GM18909 (cell line): ENCODE measurements around the gene TDRD6.
"Not testable (repeated sequence)": the region's sequence is repeated elsewhere in the genome, so short reads cannot be mapped to it uniquely, and the experiment has no call there.

ENCODE experiments used
- ATAC-seq: cut with Tn5 transposase; IDR thresholded peaks from one replicate; pipeline ENCODE4 v1.9.1; 2021; ENCODE audit warnings: mild to moderate bottlenecking; ENCODE audit not compliant: unreplicated experiment, poor library complexity

The TDRD6 gene

DNA sequence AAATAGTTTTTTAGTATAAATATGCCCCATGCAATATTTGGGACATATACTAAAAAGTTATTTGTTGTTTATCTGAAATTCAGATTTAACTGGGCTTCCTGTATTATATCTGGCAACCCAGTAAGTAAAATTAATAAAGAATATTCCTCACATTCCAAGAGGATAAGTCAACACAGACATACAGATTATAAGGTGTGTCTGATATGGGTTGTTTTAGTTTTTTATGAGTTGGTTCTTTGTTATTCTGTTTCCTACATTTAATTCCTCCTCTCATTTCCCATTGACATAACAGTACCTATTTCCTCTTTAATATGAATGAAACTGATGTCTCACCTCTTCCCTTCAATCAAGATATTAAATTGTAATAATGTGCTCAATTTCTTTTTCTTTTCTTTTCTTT is 49.2 kb downstream of the TDRD6 start:
- ATAC-seq, result no peak

DNA sequence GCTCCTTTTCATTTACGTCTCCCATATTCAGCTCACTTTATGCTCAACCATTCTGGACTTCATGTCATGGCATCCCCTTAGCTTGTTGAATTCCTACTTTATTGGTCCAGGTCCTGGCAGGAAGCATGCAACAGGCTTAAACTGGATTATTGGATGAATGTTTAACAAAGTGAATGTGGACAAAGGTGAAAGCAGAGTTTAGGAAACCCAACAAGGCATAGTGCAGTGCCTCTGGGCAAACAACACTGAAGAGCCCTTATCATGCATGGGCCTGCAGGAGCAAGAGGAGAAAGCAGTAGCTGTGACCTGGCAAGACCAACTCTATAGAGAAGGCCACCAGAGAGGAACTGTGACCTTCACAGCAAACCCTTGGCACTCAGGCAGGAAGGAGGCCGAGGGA is 53.8 kb downstream of the TDRD6 start:
- no peak for ATAC-seq

GRCh38 chr6:46741910-46742309 is 54.2 kb downstream of the TDRD6 start:
- no peak for ATAC-seq

GRCh38 chr6:46743425-46744158 is 55.9 kb downstream of the TDRD6 start:
- no peak for ATAC-seq

GRCh38 chr6:46744159-46744725 is 56.6 kb downstream of the TDRD6 start:
- not testable (repeated sequence) for ATAC-seq

DNA sequence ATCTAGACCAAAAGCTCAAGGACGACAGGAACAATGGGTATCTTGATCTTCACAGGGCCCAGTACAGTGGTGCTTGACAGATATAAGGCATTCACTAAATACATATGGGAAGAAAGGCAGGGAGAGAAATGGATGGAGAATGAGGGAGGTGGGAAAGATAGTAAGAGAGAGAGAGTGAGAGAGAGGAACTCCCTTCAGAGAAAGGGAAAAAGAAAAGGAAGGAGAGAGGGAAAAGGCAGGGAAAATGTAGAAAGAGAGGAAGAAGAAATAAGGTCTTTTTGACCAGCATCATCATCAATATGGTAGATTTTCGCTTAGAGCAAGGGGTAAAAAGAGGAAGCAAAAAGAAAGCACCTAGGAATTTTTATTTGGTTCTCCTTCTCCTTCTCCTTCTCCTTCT is 58.3 kb downstream of the TDRD6 start:
- ATAC-seq, result no peak

- ATAC-seq, result no peak
Measured at GRCh38 chr6:46746696-46747095, 59.0 kb downstream of the TDRD6 start, which contains the start of gene ANKRD66. Gene ANKRD66 (plus strand): TSS chr6:46746933. CDS start chr6:46751949, 5,016 bp downstream.

DNA sequence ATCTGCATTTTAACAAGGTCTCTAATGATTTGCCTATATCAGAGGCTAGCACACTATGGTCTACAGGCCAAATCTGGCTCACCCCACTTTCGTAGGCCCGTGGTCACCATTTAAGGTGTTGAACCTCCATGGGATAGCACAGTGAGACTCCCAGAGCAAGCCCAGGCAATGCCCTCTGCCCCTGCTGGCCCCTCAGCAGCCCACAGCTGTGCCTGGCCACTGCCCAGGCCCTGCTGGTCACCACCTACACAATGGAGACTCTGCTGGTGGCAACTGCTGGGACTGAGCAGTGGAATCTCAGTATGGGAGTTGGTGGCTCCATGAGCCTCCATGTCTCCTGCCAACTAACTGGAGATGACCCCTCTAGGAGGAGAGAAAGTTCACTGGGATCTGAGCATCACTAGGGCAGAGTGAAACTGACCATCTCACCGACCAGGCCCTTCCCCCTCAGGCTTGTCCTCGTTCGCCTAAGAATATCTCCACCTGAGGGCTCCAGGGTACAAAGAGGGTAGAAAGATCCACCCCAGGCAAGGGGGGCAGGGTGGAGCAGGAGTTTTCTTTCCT is 61.3 kb downstream of the TDRD6 start:
- ATAC-seq, result no peak

DNA sequence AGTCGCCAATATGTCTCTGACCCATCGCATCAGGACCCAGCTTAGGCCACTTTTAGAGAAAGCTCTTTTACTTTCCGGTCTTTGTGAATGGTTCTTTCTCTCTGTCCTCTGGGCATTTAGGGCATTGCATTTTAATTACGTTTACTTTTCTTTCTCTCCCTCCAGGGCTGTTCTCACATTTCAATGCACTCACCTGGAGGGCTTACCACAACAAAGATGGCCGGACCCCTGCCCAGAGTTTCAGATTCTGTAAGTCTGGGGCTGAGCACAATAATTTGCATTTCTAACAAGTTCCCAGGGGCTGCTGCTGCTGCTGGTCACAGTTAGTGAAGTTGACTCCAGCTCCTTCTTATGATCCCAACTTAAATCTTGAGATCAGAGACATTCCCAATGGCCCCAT is 62.0 kb downstream of the TDRD6 start:
- ATAC-seq, result no peak

DNA sequence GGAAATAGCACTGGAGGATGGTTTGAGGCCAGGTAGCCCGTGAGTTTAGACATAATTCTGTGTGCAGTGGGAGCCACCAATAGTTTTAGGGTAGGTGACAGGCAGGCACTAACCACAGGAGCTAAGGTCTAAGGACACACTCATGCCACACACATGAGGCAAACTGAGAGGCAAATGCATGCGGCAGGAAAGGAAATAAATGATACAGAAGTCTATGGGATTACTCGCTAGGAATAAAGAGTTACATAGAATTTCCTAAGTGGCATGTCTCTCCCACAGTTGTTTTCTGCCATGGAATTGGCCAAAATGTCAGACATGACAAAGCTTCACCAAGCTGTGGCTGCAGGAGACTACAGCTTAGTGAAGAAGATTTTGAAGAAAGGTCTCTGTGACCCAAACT is 64.0 kb downstream of the TDRD6 start:
- no peak for ATAC-seq
